Smooth muscle cell (in vitro differentiated cells): Measurements from ENCODE around the gene AQP2. TPM values are rescaled to one million over a fixed set of nuclear protein-coding genes. Genes with fewer than 3 reads are reported as not detected.

Experiments used
- DNase-seq: peaks from one replicate; lab custom pipeline; 2025; ENCODE audit not compliant: unreplicated experiment; lab: John Stamatoyannopoulos, UW
- H2AFZ ChIP-seq: fragments of 200-600 bp; sonication (generic); 2 replicates; pipeline ENCODE4 v1.6.0; 2016; ENCODE audit warnings: antibody characterized with exemption, low read depth, mild to moderate bottlenecking
- H3F3A ChIP-seq: fragments of 200-600 bp; sonication (generic); 2 replicates; pipeline ENCODE4 v1.6.0; 2017; ENCODE audit warnings: antibody characterized with exemption, low read depth
- H3K27ac ChIP-seq: fragments of 200-600 bp; sonication (generic); 2 replicates; pipeline ENCODE4 v1.5.1; 2016; ENCODE audit warnings: low read depth, mild to moderate bottlenecking
- H3K27me3 ChIP-seq: fragments of 200-600 bp; sonication (generic); 2 replicates; pipeline ENCODE4 v1.6.1; 2016; ENCODE audit warnings: low read depth, mild to moderate bottlenecking
- H3K36me3 ChIP-seq: fragments of 200-600 bp; sonication (generic); 2 replicates; pipeline ENCODE4 v1.5.1; 2016; ENCODE audit warnings: low read depth
- H3K4me1 ChIP-seq: fragments of 200-600 bp; sonication (generic); 2 replicates; pipeline ENCODE4 v1.5.1; 2016; ENCODE audit warnings: low read depth
- H3K4me2 ChIP-seq: fragments of 200-600 bp; sonication (generic); 2 replicates; pipeline ENCODE4 v1.6.0; 2016; ENCODE audit warnings: mild to moderate bottlenecking
- H3K4me3 ChIP-seq: fragments of 200-600 bp; sonication (generic); 2 replicates; pipeline ENCODE4 v1.5.1; 2016; ENCODE audit warnings: mild to moderate bottlenecking
- H3K79me2 ChIP-seq: fragments of 200-600 bp; sonication (generic); 2 replicates; pipeline ENCODE4 v1.6.0; 2016; ENCODE audit warnings: low read depth, mild to moderate bottlenecking
- H3K9ac ChIP-seq: fragments of 200-600 bp; sonication (generic); 2 replicates; pipeline ENCODE4 v1.6.0; 2016; ENCODE audit warnings: low read depth
- H3K9me3 ChIP-seq: fragments of 200-600 bp; sonication (generic); replicated peaks from 2 replicates; pipeline ENCODE4 v1.5.1; 2016; ENCODE audit warnings: low read depth
- H4K20me1 ChIP-seq: fragments of 200-600 bp; sonication (generic); 2 replicates; pipeline ENCODE4 v1.6.0; 2016; ENCODE audit warnings: low read depth
- WGBS: methylation state at CpG from one replicate; pipeline ENCODE4 v1.1.7; 2016; ENCODE audit warnings: low lambda C conversion rate; 5-methylcytosine and 5-hydroxymethylcytosine counted together
- polyA plus RNA-seq: library from polyadenylated mRNA; unstranded; fragments of >200 nt; fragmentation: Nextera tagmentation; extraction: Ambion mirVana; gene quantifications from 2 replicates; pipeline ENCODE4 v1.2.1, GENCODE V29; 2016
- total RNA-seq: library from RNA; depleted of rRNA; stranded (reverse); fragments of >200 nt; gene quantifications from 2 replicates; pipeline ENCODE4 v1.2.3, GENCODE V29; 2014
- TF ChIP-seq, protein P1 (sequence below): fragments of 200-600 bp; sonication (generic); IDR thresholded peaks from 2 replicates; pipeline ENCODE4 v1.5.1; 2017; ENCODE audit warnings: borderline replicate concordance, mild to moderate bottlenecking, antibody characterized with exemption; ENCODE audit not compliant: insufficient read depth, poor library complexity, severe bottlenecking

Gene AQP2
- total and polyA plus RNA-seq, 2 experiments from 2014 or later, result 0.13 to 0.14 TPM

DNA sequence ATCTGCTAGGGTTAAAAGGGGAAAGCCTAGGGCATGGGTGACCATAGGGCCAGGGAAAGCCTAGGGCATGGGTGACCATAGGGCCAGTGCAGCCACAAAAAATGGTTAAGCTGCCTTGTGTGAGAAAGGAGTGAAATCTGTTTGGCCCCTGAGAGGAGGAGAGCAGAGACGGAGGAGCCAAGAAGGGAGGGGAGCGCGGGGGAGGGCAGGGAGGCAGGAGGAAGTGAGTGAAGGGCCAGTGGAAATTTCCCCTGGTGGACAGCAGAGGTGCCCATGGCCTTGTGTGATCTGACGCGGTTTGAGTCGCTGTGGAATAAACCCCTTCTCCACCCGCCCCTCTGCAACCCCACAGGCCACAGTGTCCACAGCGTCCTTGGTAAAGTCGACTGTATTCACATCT is 21.6 kb downstream of the AQP2 start:
- H3K4me3 ChIP-seq, result no peak overlapping the region
- WGBS, result 94% methylated on average over 7 of the region's 9 CpGs
- no peaks in the 10 kb centered on the region for H3K79me2 ChIP-seq
- H3F3A ChIP-seq, result no peaks in the 10 kb centered on the region
- no peaks in the 10 kb centered on the region for H3K9me3 ChIP-seq
- TF ChIP-seq, protein P1, sequence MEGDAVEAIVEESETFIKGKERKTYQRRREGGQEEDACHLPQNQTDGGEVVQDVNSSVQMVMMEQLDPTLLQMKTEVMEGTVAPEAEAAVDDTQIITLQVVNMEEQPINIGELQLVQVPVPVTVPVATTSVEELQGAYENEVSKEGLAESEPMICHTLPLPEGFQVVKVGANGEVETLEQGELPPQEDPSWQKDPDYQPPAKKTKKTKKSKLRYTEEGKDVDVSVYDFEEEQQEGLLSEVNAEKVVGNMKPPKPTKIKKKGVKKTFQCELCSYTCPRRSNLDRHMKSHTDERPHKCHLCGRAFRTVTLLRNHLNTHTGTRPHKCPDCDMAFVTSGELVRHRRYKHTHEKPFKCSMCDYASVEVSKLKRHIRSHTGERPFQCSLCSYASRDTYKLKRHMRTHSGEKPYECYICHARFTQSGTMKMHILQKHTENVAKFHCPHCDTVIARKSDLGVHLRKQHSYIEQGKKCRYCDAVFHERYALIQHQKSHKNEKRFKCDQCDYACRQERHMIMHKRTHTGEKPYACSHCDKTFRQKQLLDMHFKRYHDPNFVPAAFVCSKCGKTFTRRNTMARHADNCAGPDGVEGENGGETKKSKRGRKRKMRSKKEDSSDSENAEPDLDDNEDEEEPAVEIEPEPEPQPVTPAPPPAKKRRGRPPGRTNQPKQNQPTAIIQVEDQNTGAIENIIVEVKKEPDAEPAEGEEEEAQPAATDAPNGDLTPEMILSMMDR, result no peak
- H3K36me3 ChIP-seq, result no peaks in the 10 kb centered on the region
- H4K20me1 ChIP-seq, result no peaks in the 10 kb centered on the region
- peaks cover 49% of the 10 kb centered on the region for H3K27me3 ChIP-seq
- DNase-seq, result no peak
- no peak overlapping the region for H3K9ac ChIP-seq
- no peak overlapping the region for H2AFZ ChIP-seq
- H3K27ac ChIP-seq, result no peak overlapping the region
- no peak overlapping the region for H3K4me2 ChIP-seq
- no peaks in the 10 kb centered on the region for H3K4me1 ChIP-seq

DNA sequence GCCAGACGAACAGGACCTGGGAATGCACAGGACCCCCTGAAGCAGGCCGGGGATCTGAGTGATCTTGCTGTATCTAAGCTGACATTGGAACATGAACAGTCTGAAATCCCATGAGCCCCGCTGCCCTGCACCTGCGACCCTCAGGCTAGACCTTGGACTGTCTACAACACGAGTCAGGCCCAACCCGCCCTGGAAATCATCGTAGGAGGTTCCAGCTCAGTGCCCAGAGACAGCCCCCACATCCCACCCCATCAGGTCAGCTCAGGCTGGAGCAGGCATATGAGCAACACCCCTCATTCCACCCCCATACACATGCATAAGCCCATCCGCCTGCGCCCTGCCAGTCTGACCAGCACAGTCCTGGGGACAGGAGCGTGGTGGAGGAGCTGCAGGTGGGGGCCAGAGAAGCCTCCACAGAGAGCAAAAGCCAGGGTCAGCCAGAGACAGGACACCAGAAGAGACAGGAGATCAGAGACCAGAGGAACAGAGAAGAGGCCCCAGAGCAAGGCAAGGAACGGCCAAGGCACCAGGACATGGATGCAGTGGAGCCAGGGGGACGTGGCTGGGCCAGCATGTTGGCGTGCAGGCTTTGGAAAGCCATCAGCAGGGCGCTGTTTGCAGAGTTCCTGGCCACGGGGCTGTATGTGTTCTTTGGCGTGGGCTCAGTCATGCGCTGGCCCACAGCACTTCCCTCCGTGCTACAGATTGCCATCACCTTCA is 22.3 kb downstream of the AQP2 start, which contains the start of gene AQP6:
AQP6 (plus strand) TSS at position 307 of the 720 bp plus-strand sequence; CDS start at position 534, 227 bp downstream.
- Histone ChIP-seq H3K9ac (no peak within 1 kb of the TSS), H3K27me3 (peaks cover 46% of the 10 kb centered on the region), H2AFZ (no peak within 1 kb of the TSS), H4K20me1 (no peaks in the 10 kb centered on the region), H3K4me2 (no peak within 1 kb of the TSS), H3K9me3 (no peaks in the 10 kb centered on the region), H3F3A (no peaks in the 10 kb centered on the region), H3K4me1 (no peaks in the 10 kb centered on the region), H3K27ac (no peak within 1 kb of the TSS), H3K79me2 (no peaks in the 10 kb centered on the region), H3K4me3 (no peak within 1 kb of the TSS), H3K36me3 (no peaks in the 10 kb centered on the region)
- WGBS, result 94% methylated on average over 16 of the region's 18 CpGs
- TF ChIP-seq, protein P1, result no peak
- no peak for DNase-seq

DNA sequence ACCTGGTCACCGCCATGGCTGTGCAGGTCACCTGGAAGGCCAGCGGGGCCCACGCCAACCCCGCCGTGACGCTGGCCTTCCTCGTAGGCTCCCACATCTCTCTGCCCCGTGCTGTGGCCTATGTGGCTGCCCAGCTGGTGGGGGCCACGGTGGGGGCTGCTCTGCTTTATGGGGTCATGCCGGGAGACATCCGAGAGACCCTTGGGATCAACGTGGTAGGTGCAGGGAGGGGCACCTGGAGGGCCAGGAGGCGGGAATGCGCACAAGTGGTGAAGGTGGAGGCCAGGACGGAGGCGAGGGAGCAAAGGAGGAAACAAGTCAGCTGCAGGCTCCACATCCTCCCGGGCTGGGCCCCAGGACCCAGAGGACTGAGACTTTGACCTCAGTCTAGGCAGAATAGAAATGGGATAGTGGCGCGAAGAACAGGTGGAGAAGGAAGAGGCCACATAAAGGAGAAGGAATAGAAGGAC is 22.9 kb downstream of the AQP2 start:
- H3K27me3 ChIP-seq, result peaks cover 44% of the 10 kb centered on the region
- no peak overlapping the region for H3K27ac ChIP-seq
- H3K79me2 ChIP-seq, result no peaks in the 10 kb centered on the region
- no peak overlapping the region for H3K4me3 ChIP-seq
- no peak for DNase-seq
- no peaks in the 10 kb centered on the region for H3K9me3 ChIP-seq
- no peaks in the 10 kb centered on the region for H3K36me3 ChIP-seq
- H3K4me1 ChIP-seq, result no peaks in the 10 kb centered on the region
- no peak overlapping the region for H3K9ac ChIP-seq
- H4K20me1 ChIP-seq, result no peaks in the 10 kb centered on the region
- no peak overlapping the region for H3K4me2 ChIP-seq
- 95% methylated on average over 19 of the region's 19 CpGs for WGBS
- no peaks in the 10 kb centered on the region for H3F3A ChIP-seq
- H2AFZ ChIP-seq, result no peak overlapping the region
- TF ChIP-seq, protein P1, result no peak
